ENCODE data around the gene SMR3A. TPM values are rescaled to one million over a fixed set of nuclear protein-coding genes. Genes with fewer than 3 reads are reported as not detected.

The SMR3A gene
- total RNA-seq, 1 donor from 2014 or later, result not detected

DNA sequence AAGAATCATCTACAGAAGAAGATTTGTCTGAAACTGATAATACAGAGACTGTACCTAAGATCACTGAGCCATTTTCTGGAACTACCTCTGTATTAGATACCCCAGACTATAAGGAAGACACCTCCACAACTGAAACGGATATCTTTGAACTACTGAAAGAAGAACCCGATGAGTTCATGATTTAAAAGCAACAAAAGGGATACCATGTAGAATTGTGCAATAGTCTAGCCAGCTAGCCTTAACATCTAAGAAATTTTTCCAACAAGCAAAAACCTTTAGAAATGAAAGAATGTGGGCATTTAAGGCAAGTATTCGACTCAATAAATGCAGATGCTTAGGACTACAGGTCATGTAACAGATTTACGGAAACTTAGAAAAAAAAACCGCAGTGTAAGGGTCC, 24.5 kb upstream of the SMR3A start:
- H3K4me3 Mint-ChIP-seq (ENCODE audit: unreplicated experiment), result no peak overlapping the region
- H3K9me3 Mint-ChIP-seq (ENCODE audit: unreplicated experiment), result no peaks in the 10 kb centered on the region
- TF ChIP-seq, protein P1, sequence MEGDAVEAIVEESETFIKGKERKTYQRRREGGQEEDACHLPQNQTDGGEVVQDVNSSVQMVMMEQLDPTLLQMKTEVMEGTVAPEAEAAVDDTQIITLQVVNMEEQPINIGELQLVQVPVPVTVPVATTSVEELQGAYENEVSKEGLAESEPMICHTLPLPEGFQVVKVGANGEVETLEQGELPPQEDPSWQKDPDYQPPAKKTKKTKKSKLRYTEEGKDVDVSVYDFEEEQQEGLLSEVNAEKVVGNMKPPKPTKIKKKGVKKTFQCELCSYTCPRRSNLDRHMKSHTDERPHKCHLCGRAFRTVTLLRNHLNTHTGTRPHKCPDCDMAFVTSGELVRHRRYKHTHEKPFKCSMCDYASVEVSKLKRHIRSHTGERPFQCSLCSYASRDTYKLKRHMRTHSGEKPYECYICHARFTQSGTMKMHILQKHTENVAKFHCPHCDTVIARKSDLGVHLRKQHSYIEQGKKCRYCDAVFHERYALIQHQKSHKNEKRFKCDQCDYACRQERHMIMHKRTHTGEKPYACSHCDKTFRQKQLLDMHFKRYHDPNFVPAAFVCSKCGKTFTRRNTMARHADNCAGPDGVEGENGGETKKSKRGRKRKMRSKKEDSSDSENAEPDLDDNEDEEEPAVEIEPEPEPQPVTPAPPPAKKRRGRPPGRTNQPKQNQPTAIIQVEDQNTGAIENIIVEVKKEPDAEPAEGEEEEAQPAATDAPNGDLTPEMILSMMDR (IDR thresholded peaks at IDR 0.05; ENCODE audit: partially characterized antibody, unreplicated experiment), result no peak
- H3K27me3 Mint-ChIP-seq (ENCODE audit: unreplicated experiment), result no peaks in the 10 kb centered on the region
- no peak overlapping the region for H3K27ac Mint-ChIP-seq (ENCODE audit: unreplicated experiment)
- H3K36me3 Mint-ChIP-seq (ENCODE audit: unreplicated experiment), result no peaks in the 10 kb centered on the region
- DNase-seq, result no peak
- no peaks in the 10 kb centered on the region for H3K4me1 Mint-ChIP-seq (ENCODE audit: low read depth, unreplicated experiment)

DNA sequence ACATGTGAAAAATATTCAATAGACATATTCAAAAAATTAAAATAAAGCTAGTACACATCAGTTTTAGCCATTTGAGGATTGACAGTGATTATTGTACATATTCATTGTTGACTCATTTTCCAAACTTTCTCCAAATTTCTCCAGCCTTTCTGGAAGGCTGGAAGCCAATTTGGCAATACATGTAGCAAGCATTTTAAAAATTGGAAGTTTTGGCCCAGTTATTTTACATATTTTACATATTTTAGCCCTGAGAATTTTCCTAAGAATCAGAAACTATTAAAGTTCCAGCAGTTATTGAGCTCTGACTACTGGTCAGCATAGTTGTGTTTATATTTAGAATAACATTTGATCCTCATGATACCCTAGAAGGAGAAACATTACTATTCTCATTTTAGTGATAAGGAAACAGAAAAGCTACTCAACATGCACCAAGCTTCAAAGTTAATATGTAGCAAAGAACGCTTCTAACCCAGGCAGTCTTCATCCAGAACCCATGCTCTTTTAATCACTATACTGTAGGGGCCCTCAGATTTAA, 22.6 kb upstream of the SMR3A start:
- TF ChIP-seq, protein P1 (IDR thresholded peaks at IDR 0.05; ENCODE audit: partially characterized antibody, unreplicated experiment), result no peak
- Mint-ChIP-seq H3K36me3 (ENCODE audit: unreplicated experiment) (no peaks in the 10 kb centered on the region), H3K9me3 (ENCODE audit: unreplicated experiment) (no peaks in the 10 kb centered on the region), H3K27me3 (ENCODE audit: unreplicated experiment) (no peaks in the 10 kb centered on the region), H3K4me1 (ENCODE audit: low read depth, unreplicated experiment) (no peaks in the 10 kb centered on the region), H3K4me3 (ENCODE audit: unreplicated experiment) (no peak overlapping the region), H3K27ac (ENCODE audit: unreplicated experiment) (no peak overlapping the region)
- DNase-seq, result no peak

DNA sequence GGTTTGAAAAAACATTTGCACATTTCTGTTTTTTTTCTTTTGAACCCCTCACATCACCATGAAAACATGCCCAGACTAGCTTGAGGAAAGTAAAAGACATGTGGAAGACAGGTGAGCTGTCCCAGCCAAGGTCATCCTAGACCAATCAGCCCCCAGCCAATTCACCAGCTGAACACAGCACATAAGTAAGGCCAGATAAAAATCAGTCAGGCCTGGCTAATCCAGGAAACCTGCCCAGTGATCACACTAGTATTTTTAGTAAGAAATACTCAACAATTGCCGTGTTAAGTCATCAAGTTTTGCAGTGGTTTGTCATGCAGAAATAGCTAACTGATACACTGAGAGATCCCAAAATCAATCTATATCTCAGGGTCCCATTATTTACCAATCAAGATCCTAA, 4.4 kb upstream of the SMR3A start:
- no peaks in the 10 kb centered on the region for H3K27me3 Mint-ChIP-seq (ENCODE audit: unreplicated experiment)
- no peaks in the 10 kb centered on the region for H3K36me3 Mint-ChIP-seq (ENCODE audit: unreplicated experiment)
- no peak overlapping the region for H3K4me3 Mint-ChIP-seq (ENCODE audit: unreplicated experiment)
- H3K4me1 Mint-ChIP-seq (ENCODE audit: low read depth, unreplicated experiment), result no peaks in the 10 kb centered on the region
- TF ChIP-seq, protein P1 (IDR thresholded peaks at IDR 0.05; ENCODE audit: partially characterized antibody, unreplicated experiment), result no peak
- H3K27ac Mint-ChIP-seq (ENCODE audit: unreplicated experiment), result no peak overlapping the region
- no peaks in the 10 kb centered on the region for H3K9me3 Mint-ChIP-seq (ENCODE audit: unreplicated experiment)
- no peak for DNase-seq

DNA sequence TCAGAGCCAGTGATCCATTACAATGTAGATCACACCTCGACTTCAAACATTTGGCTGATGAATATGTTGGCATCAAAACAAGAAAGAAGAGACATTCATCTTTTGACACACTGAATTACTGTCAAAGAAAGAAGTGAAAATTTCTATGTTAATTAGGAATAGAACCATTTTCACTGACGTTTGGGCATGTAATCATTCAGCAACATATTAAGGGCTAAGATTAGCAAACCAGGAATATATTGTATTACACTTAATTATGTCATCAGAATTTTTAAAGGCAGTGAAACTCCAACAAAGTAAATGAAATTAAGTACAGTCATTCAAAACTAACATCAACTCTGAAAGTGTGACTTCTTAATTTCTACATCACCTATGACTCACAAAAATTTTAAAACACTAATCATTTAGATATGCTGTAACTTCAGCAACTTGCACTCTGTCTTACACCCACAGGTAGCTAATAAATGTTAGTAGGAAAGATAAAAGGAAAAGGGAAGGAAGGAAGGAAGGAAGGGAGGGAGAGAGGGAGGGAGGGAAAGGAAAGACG, 1.4 kb upstream of the SMR3A start:
- no peak overlapping the region for H3K27ac Mint-ChIP-seq (ENCODE audit: unreplicated experiment)
- TF ChIP-seq, protein P1 (IDR thresholded peaks at IDR 0.05; ENCODE audit: partially characterized antibody, unreplicated experiment), result no peak
- no peaks in the 10 kb centered on the region for H3K27me3 Mint-ChIP-seq (ENCODE audit: unreplicated experiment)
- no peaks in the 10 kb centered on the region for H3K36me3 Mint-ChIP-seq (ENCODE audit: unreplicated experiment)
- no peaks in the 10 kb centered on the region for H3K9me3 Mint-ChIP-seq (ENCODE audit: unreplicated experiment)
- no peak overlapping the region for H3K4me3 Mint-ChIP-seq (ENCODE audit: unreplicated experiment)
- H3K4me1 Mint-ChIP-seq (ENCODE audit: low read depth, unreplicated experiment), result no peaks in the 10 kb centered on the region
- no peak for DNase-seq

DNA sequence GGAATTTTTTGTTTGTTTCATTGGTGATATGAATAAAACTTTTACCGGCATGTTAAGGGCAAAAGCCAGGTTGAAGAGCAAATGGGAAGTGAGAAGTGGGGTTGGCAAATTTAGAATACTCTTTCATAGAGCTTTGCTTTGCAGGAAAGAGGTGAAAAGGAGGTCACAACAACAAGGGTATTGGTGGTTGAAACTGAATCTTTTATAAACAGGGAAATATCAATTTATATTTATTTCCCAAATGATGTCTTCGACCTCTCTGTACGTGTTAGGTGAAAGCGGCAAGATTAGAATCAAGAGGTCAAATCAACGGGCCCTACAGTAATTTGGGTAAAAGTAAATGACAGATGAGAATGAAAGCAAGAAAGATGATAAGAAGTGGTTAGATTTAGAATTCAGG, 3.4 kb downstream of the SMR3A start:
- Mint-ChIP-seq H3K9me3 (ENCODE audit: unreplicated experiment) (no peaks in the 10 kb centered on the region), H3K36me3 (ENCODE audit: unreplicated experiment) (no peaks in the 10 kb centered on the region), H3K4me1 (ENCODE audit: low read depth, unreplicated experiment) (no peaks in the 10 kb centered on the region), H3K27ac (ENCODE audit: unreplicated experiment) (no peak overlapping the region), H3K4me3 (ENCODE audit: unreplicated experiment) (no peak overlapping the region), H3K27me3 (ENCODE audit: unreplicated experiment) (no peaks in the 10 kb centered on the region)
- no peak for DNase-seq
- TF ChIP-seq, protein P1 (IDR thresholded peaks at IDR 0.05; ENCODE audit: partially characterized antibody, unreplicated experiment), result no peak
